Motor neuron (in vitro differentiated cells): ENCODE data around the gene METAP1. TPM values are rescaled to one million over a fixed set of nuclear protein-coding genes. Genes with fewer than 3 reads are reported as not detected.

ENCODE experiments used
- ATAC-seq, 8 experiments: fragments of 200-7000 bp; cut with Tn5 transposase; replicated peaks in 6 of 8; 2 replicates each; pipeline ENCODE4 v1.8.0; 2021; ENCODE audit warnings: mild to moderate bottlenecking in 8 of 8, moderate library complexity in 8 of 8
- H3K27ac ChIP-seq, 2 donors: fragments of 250-450 bp; sonication (Bioruptor Pico); 2 replicates each; pipeline ENCODE4 v1.9.0; 2021; ENCODE audit warnings: antibody characterized with exemption in 2 of 2, mild to moderate bottlenecking in 2 of 2, moderate library complexity in 1 of 2
- H3K4me1 ChIP-seq, 2 donors: fragments of 250-450 bp; sonication (Bioruptor Pico); replicated peaks in 1 of 2; 2 replicates each; pipeline ENCODE4 v1.6.1; 2021; ENCODE audit warnings: antibody characterized with exemption in 2 of 2, mild to moderate bottlenecking in 2 of 2, moderate library complexity in 1 of 2
- H3K4me3 ChIP-seq, 5 donors: fragments of 250-450 bp; sonication (Bioruptor Pico); 2 replicates each; pipeline ENCODE4 v1.9.0; 2021; ENCODE audit warnings: antibody characterized with exemption in 5 of 5, mild to moderate bottlenecking in 5 of 5, moderate library complexity in 4 of 5
- WGBS, 10 experiments: fragments of 450-650 bp; shearing (Covaris generic); methylation state at CpG; one replicate each; pipeline ENCODE4 v1.0.0; 2022; 5-methylcytosine and 5-hydroxymethylcytosine counted together
- in situ Hi-C, 9 experiments: fragments of 400-800 bp; cut with MboI; loops; one replicate each; pipeline ENCODE4 v1.15.0; 2021; ENCODE audit warnings: low sequenced_read_pairs in 9 of 9, low pct_unique_long_range_greater_than_20kb in 2 of 9; ENCODE audit not compliant: unreplicated experiment in 9 of 9
- total RNA-seq, 8 experiments: library from RNA; unstranded; fragments of 300-600 nt; gene quantifications; 2 replicates each; pipeline versions ENCODE4 v1.2.3 to v1.2.4, GENCODE V29; 2022

Gene METAP1
- total RNA-seq, result 10 to 100 TPM; 20.3 to 35.3 (median 30.3) TPM

DNA sequence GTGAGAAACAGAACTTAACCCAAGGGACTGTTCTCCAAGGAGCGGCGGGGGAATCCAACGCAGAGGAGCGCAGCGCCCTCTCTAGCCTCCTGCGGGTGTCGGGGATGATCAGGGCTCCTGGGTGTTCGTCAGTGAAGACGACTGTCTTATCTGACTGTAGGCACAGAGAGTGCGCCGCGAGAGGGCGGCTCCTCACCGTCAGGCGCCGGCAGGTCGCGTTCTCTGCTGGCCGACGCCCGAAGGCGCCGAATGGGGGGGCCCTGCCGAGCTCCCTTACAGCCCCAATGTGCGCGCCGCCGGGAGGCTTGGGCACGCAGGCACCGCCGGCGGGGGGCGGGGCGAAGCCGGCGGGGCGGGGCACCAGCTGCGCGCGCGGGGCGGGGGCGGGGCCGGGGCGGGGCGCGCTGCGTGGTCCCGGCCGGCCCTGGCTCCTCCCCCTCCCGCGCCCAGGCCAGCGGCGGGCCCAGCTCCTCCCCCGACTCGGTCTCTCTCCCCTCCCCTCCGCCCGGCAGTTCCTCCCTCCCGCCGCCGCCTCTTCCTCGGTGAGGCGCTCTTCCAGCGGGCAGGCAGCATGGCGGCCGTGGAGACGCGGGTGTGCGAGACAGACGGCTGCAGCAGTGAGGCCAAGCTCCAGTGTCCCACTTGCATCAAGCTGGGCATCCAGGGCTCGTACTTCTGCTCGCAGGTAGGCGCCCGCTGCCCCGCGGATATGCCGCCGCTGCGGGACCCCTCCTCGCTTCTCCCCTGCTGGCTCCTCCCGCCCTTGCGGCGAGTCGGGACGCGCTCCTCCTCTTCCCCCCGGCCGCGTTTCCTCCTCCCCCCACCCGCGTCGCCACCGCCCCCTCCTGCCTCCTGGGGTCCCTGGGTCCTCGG is at the start of gene METAP1:
METAP1 (plus strand) TSS at position 539 of the 873 bp plus-strand sequence; CDS start at position 572, 33 bp downstream.
- ATAC-seq, result peak; percentile 85 to 91 (median 89)
- H3K4me3 ChIP-seq, result peak within 1 kb of the TSS; percentile 63 to 98 (median 92)
- peak within 1 kb of the TSS; percentile 88 for H3K27ac ChIP-seq
- peaks cover 0 to 8% of the 10 kb centered on the region in 2 donors for H3K4me1 ChIP-seq
- 5% methylated on average over 13 of the region's 94 CpGs; no CpG with 5 or more reads in 9 of the 10 experiments for WGBS, 10 experiments
- in situ Hi-C loops, result no loop called here

DNA sequence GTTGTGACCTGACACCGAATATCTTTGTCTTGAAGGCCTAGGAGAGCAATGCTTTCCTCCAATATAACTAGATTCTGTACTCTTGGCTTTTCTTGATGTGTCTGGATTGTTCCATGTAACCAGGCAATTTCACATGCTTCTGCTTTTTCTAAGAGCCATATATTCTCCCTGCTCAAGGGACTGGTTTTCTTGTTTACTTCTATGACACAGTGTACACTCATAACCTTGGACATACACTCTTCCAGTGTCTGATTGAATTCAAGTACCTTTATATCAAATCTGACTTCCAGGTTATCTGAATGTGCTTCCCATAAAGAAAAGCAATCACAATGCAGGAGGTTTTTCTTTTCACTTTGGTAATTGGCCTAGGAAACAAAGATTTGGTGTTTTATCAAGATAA is 49.2 kb upstream of the METAP1 start:
- in situ Hi-C loops, result loop anchor here in 1 of 9 experiments (25.0 kb wide), 1 partner anchor 116 kb away; no protein-coding TSS in a partner anchor
- Histone ChIP-seq H3K4me1 (no peaks in the 10 kb centered on the region), H3K4me3 (no peak overlapping the region), H3K27ac (no peak overlapping the region)
- peak in 1 of 8 experiments; percentile 27 for ATAC-seq
- 67 to 100% (median 80%) methylated on average over 1 of the region's 1 CpG; no CpG with 5 or more reads in 2 of the 10 experiments for WGBS, 10 experiments

DNA sequence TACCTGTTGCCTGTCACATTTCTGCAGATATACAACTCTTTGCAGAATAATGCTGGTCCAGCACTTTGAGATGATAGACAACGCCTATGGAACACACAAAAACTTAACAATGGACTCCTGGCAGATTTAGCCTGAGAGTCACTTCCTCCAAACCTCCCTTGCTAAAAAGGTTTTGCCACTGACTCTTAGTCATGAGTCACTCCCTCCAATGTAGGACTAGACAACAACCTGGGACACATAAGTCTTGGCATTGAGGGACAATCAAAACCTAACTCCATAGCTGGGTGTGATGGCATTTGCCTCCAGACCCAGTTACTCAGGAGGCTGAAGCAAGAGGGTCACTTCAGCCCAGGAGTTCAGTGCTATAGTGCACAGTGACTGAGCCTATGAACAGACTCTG is 44.6 kb upstream of the METAP1 start:
- in situ Hi-C loops, result no loop called here
- Histone ChIP-seq H3K4me3 (no peak overlapping the region), H3K27ac (no peak overlapping the region), H3K4me1 (no peaks in the 10 kb centered on the region)
- ATAC-seq, result no peak
- WGBS, 10 experiments, result 63 to 100% (median 89%) methylated on average over 1 of the region's 1 CpG; no CpG with 5 or more reads in 5 of the 10 experiments

DNA sequence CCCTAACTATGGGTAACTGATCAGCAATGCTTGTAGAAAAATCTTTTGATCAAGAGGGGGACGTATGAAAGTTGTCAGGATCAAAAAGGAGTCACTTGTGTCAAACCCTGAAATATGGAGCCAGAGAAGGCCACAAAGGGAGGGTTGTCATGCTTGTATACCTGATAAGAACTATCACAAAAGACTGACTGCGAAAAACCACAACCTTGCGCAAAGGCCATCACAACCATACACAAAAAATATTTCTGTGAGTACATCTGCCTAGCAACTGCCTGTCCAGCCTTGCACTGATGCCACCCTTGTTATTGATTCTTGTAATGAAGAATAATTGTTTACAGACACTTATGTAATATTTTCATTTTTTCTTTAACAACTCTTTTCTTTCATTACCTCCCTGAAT is 43.8 kb upstream of the METAP1 start:
- WGBS, 10 experiments, result 29 to 100% (median 100%) methylated on average over 1 to 3 of the region's 3 CpGs; no CpG with 5 or more reads in 1 of the 10 experiments
- Histone ChIP-seq H3K27ac (no peak overlapping the region), H3K4me1 (no peaks in the 10 kb centered on the region), H3K4me3 (no peak overlapping the region)
- no peak for ATAC-seq
- in situ Hi-C loops, result no loop called here

DNA sequence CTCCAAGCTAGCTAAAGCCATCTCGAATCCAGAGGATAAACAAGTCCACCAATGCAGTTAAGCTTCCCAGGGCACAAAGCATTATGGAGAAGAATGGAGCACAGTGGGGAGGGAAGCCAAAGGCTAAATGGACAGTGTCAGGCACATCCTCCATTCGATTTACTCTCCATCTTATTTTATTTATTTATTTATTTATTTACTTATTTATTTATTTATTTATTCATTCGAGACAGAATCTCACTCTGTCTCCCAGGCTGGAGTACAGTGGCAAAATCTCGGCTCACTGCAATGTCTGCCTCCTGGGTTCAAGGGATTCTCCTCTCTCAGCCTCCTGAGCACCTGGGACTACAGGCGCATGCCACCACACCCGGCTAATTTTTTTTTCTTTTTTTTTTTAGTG is 40.3 kb upstream of the METAP1 start:
- no peak for ATAC-seq
- Histone ChIP-seq H3K4me1 (no peaks in the 10 kb centered on the region), H3K4me3 (no peak overlapping the region), H3K27ac (no peak overlapping the region)
- WGBS, 10 experiments, result 58 to 92% (median 77%) methylated on average over 3 to 6 of the region's 6 CpGs; no CpG with 5 or more reads in 1 of the 10 experiments
- in situ Hi-C loops, result no loop called here

DNA sequence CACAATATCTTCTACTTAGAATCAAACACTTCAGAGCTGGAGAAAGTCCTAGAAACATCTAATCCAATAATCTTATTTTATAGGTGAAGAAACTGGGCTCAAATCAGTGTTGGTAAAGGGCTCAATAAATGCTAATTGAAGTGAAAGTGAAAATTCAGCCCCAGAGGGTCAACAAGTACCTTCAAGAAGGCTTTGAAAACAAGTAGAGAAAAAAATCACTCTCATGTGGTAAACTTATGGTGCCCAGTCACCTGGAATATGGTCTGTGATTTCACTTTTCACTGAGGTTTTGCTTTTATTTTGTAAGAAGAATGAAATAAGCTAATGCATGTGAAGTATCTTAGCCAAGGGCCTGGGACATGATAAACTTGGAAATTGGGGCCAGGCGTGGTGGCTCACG is 37.5 kb upstream of the METAP1 start:
- no peak for ATAC-seq
- no peaks in the 10 kb centered on the region for H3K4me1 ChIP-seq
- 61 to 100% (median 95%) methylated on average over 1 to 2 of the region's 2 CpGs; no CpG with 5 or more reads in 6 of the 10 experiments for WGBS, 10 experiments
- in situ Hi-C loops, result no loop called here
- no peak overlapping the region for H3K27ac ChIP-seq
- H3K4me3 ChIP-seq, result no peak overlapping the region

DNA sequence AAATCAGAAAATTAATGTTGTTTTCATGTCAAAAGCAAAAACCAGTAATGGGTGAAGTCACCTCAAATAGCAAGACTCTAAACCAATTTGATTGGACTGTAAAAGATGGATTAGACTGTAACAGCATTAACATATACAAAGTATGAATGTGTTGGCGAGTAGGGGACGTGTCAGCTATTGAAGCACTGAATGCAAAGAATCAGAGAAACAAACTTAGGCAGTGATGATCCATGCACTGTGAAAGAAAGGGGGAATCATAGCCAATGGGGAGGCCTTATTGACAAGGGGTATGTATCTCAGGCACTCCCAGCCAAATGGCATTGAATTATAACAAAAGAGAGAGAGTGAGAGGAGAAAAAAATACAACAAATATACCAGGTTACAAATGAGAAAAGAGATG is 36.1 kb upstream of the METAP1 start:
- 33 to 100% (median 78%) methylated on average over 1 to 2 of the region's 2 CpGs; no CpG with 5 or more reads in 1 of the 10 experiments for WGBS, 10 experiments
- ATAC-seq, result no peak
- no peak overlapping the region for H3K27ac ChIP-seq
- no peak overlapping the region for H3K4me3 ChIP-seq
- no peaks in the 10 kb centered on the region for H3K4me1 ChIP-seq
- in situ Hi-C loops, result no loop called here

DNA sequence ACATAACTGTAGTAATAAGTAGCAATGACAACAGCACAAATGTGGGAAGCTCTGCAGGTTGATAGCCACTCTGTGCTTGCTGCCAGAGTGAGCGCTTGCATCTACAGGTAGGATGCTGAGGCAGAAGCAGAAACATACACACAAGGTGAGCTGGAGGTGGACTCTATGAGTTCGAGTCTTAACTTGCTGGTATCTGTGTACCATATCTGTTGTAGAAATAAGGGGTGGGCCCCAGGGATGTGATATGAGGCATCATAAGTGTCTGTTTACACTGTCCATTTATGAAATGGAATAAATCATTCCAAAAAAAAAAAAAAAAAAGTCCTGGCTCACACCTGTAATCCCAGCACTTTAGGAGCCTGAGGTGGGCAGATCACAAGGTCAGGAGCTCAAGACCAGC is 33.8 kb upstream of the METAP1 start:
- peaks cover 0 to 3% of the 10 kb centered on the region in 2 donors for H3K4me1 ChIP-seq
- 80 to 100% (median 96%) methylated on average over 1 to 2 of the region's 2 CpGs; no CpG with 5 or more reads in 6 of the 10 experiments for WGBS, 10 experiments
- H3K27ac ChIP-seq, result no peak overlapping the region
- no peak overlapping the region for H3K4me3 ChIP-seq
- in situ Hi-C loops, result no loop called here
- ATAC-seq, result no peak

DNA sequence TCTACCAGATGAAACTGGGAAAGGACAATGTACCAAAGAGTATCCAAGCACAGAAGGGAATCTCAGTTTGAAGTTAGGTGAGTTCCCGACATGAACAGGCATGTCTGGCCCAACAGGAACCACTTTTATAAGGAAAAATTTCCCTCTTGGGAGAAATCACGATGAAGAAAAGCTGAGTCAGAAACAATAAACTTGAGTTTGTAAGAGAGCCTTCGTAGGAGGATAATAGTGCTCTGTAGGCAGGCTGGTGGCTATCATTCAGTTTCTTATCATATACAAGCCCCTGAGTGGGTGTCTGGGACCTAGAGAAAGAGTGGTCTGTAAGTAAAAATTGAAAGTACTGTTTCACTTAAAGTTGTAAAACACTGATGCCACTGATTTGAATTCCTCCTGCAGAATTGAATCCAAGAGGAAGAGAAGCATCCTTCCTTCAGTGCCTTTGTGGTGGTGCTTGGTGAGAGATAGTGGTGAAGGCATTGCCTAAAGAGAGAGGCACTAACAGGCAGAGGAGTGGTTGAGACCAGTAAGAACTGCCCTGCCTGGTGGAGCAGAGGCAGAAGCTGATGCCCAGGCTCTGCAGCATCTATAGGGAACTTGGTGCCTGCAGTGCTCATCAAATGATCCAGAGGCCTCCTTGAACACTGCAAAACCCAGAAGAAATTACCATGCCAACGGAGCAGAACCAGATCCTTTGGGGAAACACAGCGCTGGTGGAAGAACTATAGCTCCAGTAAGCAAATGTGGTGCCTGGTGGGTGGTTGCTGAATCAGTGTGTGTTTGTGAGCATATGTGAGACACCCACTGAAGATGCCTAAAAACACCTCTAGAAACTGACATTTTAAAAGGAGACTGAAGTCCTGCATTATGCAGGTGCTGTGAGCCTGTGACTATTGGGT is 31.7 kb upstream of the METAP1 start:
- peak in 2 of 8 experiments; percentile 72 to 78 for ATAC-seq
- Histone ChIP-seq H3K4me1 (peaks cover 4 to 7% of the 10 kb centered on the region in 2 donors), H3K27ac (no peak overlapping the region), H3K4me3 (no peak overlapping the region)
- in situ Hi-C loops, result no loop called here
- WGBS, 10 experiments, result 34 to 100% (median 82%) methylated on average over 2 to 5 of the region's 5 CpGs; no CpG with 5 or more reads in 1 of the 10 experiments

DNA sequence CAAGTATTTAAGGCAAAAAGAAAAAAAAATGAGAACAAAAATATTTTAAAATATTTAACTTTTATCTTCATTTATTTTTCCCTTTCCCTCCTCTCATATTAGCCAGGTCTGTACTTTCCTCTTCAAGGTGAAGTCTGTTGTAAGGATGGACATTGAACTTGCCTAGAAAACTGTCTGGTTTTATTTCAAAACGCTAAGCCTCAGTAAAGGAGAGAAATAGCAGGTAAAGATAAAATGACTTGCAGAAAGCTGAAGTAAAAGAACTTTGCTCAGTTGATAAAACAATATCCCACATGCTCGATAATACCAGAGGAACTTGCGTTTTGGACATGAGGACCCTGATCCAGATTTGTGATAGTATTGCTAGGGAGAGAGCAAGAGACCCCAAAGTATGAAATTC is 28.6 kb upstream of the METAP1 start:
- no peak for ATAC-seq
- in situ Hi-C loops, result no loop called here
- Histone ChIP-seq H3K4me1 (peaks cover 28 to 33% of the 10 kb centered on the region in 2 donors), H3K27ac (no peak overlapping the region), H3K4me3 (no peak overlapping the region)
- 61 to 100% (median 88%) methylated on average over 1 to 3 of the region's 3 CpGs for WGBS, 10 experiments

DNA sequence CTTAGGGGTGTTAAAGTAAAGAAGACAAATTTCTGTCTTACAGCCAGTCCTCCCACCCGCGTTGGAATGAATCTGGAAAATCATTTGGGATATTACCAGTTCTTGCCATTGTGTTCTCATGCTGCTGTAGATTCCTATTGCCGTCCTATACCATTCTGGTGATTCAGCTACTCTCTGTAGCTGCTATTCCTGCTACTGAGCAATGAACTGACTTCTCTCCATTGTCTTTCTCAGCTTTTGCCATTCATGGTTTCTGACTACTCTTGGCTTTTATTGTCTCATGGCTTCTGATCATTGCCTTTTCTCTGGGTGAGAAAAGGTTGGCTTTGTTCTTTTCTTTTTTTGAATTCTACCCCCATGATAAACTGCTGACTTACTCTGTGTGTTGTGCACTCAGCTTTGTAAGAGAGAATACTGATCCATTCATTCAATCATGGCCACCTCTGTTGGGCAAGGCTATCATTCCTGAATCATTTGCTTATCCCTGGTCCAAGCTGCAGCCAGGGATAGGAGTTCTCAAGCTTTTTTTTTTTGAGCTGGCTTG is 27.7 kb upstream of the METAP1 start:
- peak in 5 of 8 experiments; percentile 39 to 72 (median 49) for ATAC-seq
- Histone ChIP-seq H3K4me1 (peaks cover 28 to 33% of the 10 kb centered on the region in 2 donors), H3K4me3 (no peak overlapping the region), H3K27ac (peak overlapping the region in 1 of 2 donors; percentile 89)
- WGBS, 10 experiments, result 8 to 96% (median 56%) methylated on average over 1 to 3 of the region's 3 CpGs; no CpG with 5 or more reads in 2 of the 10 experiments
- in situ Hi-C loops, result no loop called here

DNA sequence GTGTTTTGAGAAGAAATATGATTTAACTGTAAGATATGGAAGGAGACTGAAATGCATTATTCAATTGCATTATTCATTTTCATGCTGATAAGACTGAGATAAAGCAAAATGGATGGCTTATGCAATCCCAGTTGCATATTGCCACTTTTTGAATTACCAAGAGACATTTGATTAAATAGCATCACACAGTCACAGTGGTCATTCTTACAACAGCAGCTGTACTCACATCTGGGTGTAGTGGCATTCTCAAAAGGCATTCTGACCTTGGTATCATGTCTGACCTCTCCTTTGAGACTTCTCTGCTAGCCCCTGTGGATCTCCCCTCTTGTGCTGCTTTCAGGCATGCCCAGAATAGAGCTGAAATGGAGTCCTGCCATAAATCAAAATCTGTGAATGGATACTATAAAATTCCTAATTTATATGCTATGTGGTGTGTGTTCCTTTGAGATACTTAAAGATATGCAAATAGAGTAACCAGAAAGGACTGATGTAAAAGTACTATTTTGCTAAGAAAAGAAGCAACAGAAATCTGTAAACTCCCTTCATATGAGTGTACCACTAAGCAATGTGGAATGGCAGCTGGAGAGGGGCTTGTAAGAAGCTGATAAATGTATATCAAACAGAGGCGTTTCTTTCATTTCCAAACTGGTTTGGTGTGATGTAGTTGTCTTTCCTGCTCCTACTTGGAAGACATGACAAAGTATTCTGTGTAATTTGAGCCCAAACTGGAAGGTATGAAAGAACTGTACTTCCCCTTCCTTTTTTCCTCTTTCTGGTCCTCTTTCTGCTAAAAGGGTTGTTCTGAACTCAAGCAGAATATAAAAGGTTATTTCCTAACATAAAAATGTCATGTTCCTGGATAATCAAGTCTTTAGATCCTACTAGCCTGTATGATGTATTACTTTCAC is 25.4 kb upstream of the METAP1 start:
- WGBS, 10 experiments, result 0 to 33% (median 12%) methylated on average over 1 of the region's 1 CpG; no CpG with 5 or more reads in 4 of the 10 experiments
- Histone ChIP-seq H3K4me3 (peak overlapping the region in 1 of 5 donors; percentile 7), H3K4me1 (peaks cover 28 to 33% of the 10 kb centered on the region in 2 donors), H3K27ac (peak overlapping the region; percentile 77 to 89)
- ATAC-seq, result peak in 7 of 8 experiments; percentile 46 to 90 (median 79)
- in situ Hi-C loops, result no loop called here
